ENCODE data around the gene NRXN3.

NRXN3 gene

DNA sequence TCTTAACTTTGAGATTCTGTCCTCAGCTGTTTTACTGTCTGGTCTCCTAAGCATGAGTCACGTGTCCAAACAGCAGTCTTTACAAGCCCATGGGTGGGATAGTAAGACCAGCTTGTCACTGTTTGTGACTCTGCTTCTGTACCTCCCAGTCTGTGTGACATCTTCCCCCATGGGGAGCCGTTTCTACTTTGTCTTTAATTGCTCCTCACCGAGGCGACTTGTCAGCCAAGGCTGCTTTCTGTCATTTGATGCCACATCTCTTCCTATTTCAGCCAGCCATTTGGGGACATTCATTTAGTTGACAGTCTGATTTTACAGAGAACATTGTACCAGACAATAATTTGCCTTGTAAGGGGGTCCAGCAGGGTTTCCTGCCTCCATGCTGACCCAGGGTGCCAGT lies 534.8 kb downstream of the NRXN3 start:
- ChIA-PET POLR2A (no interaction called here), CTCF (no interaction called here)
- Histone ChIP-seq H3K4me3 (ENCODE audit: low read depth, low read length) (no peak overlapping the region), H3K9me3 (ENCODE audit: control insufficient read depth, insufficient read depth, low read depth, low read length) (no peaks in the 10 kb centered on the region), H3K36me3 (ENCODE audit: control insufficient read depth in 2 of 2, insufficient read depth in 1 of 2, low read length in 2 of 2) (no peaks in the 10 kb centered on the region), H3K27ac (ENCODE audit: extremely low read depth, low read depth, low read length) (no peak overlapping the region), H3K4me1 (ENCODE audit: control insufficient read depth, insufficient read depth, low read length) (no peaks in the 10 kb centered on the region)
- TF ChIP-seq ZNF426 (tag by site-specific recombination; IDR thresholded peaks at IDR 0.05) (no peak), WT1 (tag by site-specific recombination; IDR thresholded peaks at IDR 0.05) (no peak), ZNF623 (tag by site-specific recombination; IDR thresholded peaks at IDR 0.05) (no peak), ZNF16 (tag by site-specific recombination; IDR thresholded peaks at IDR 0.05; ENCODE audit: low read depth) (no peak), KLF8 (tag by site-specific recombination; IDR thresholded peaks at IDR 0.05) (no peak), ZNF585B (tag by site-specific recombination; IDR thresholded peaks at IDR 0.05) (no peak), ZBTB21 (tag by site-specific recombination; IDR thresholded peaks at IDR 0.05) (no peak), ZNF768 (tag by site-specific recombination; IDR thresholded peaks at IDR 0.05) (no peak), KLF10 (tag by site-specific recombination; IDR thresholded peaks at IDR 0.05) (no peak), ZFP37 (tag by site-specific recombination; IDR thresholded peaks at IDR 0.05) (no peak), SCRT2 (tag by site-specific recombination; IDR thresholded peaks at IDR 0.05) (no peak)
- TF ChIP-seq, protein P1, sequence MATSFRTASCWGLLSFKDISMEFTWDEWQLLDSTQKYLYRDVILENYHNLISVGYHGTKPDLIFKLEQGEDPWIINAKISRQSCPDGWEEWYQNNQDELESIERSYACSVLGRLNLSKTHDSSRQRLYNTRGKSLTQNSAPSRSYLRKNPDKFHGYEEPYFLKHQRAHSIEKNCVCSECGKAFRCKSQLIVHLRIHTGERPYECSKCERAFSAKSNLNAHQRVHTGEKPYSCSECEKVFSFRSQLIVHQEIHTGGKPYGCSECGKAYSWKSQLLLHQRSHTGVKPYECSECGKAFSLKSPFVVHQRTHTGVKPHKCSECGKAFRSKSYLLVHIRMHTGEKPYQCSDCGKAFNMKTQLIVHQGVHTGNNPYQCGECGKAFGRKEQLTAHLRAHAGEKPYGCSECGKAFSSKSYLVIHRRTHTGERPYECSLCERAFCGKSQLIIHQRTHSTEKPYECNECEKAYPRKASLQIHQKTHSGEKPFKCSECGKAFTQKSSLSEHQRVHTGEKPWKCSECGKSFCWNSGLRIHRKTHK (tag by site-specific recombination; IDR thresholded peaks at IDR 0.05): no peak
- TF ChIP-seq, protein P2, sequence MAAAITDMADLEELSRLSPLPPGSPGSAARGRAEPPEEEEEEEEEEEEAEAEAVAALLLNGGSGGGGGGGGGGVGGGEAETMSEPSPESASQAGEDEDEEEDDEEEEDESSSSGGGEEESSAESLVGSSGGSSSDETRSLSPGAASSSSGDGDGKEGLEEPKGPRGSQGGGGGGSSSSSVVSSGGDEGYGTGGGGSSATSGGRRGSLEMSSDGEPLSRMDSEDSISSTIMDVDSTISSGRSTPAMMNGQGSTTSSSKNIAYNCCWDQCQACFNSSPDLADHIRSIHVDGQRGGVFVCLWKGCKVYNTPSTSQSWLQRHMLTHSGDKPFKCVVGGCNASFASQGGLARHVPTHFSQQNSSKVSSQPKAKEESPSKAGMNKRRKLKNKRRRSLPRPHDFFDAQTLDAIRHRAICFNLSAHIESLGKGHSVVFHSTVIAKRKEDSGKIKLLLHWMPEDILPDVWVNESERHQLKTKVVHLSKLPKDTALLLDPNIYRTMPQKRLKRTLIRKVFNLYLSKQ (tag by site-specific recombination; IDR thresholded peaks at IDR 0.05; ENCODE audit: borderline replicate concordance): no peak
- TF ChIP-seq, protein P3, sequence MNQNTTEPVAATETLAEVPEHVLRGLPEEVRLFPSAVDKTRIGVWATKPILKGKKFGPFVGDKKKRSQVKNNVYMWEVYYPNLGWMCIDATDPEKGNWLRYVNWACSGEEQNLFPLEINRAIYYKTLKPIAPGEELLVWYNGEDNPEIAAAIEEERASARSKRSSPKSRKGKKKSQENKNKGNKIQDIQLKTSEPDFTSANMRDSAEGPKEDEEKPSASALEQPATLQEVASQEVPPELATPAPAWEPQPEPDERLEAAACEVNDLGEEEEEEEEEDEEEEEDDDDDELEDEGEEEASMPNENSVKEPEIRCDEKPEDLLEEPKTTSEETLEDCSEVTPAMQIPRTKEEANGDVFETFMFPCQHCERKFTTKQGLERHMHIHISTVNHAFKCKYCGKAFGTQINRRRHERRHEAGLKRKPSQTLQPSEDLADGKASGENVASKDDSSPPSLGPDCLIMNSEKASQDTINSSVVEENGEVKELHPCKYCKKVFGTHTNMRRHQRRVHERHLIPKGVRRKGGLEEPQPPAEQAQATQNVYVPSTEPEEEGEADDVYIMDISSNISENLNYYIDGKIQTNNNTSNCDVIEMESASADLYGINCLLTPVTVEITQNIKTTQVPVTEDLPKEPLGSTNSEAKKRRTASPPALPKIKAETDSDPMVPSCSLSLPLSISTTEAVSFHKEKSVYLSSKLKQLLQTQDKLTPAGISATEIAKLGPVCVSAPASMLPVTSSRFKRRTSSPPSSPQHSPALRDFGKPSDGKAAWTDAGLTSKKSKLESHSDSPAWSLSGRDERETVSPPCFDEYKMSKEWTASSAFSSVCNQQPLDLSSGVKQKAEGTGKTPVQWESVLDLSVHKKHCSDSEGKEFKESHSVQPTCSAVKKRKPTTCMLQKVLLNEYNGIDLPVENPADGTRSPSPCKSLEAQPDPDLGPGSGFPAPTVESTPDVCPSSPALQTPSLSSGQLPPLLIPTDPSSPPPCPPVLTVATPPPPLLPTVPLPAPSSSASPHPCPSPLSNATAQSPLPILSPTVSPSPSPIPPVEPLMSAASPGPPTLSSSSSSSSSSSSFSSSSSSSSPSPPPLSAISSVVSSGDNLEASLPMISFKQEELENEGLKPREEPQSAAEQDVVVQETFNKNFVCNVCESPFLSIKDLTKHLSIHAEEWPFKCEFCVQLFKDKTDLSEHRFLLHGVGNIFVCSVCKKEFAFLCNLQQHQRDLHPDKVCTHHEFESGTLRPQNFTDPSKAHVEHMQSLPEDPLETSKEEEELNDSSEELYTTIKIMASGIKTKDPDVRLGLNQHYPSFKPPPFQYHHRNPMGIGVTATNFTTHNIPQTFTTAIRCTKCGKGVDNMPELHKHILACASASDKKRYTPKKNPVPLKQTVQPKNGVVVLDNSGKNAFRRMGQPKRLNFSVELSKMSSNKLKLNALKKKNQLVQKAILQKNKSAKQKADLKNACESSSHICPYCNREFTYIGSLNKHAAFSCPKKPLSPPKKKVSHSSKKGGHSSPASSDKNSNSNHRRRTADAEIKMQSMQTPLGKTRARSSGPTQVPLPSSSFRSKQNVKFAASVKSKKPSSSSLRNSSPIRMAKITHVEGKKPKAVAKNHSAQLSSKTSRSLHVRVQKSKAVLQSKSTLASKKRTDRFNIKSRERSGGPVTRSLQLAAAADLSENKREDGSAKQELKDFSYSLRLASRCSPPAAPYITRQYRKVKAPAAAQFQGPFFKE (tag by site-specific recombination; IDR thresholded peaks at IDR 0.05; ENCODE audit: borderline replicate concordance): no peak
- TF ChIP-seq, protein P4, sequence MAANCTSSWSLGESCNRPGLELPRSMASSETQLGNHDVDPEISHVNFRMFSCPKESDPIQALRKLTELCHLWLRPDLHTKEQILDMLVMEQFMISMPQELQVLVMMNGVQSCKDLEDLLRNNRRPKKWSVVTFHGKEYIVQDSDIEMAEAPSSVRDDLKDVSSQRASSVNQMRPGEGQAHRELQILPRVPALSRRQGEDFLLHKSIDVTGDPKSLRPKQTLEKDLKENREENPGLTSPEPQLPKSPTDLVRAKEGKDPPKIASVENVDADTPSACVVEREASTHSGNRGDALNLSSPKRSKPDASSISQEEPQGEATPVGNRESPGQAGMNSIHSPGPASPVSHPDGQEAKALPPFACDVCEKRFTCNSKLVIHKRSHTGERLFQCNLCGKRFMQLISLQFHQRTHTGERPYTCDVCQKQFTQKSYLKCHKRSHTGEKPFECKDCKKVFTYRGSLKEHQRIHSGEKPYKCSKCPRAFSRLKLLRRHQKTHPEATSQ (tag by site-specific recombination; IDR thresholded peaks at IDR 0.05): no peak

DNA sequence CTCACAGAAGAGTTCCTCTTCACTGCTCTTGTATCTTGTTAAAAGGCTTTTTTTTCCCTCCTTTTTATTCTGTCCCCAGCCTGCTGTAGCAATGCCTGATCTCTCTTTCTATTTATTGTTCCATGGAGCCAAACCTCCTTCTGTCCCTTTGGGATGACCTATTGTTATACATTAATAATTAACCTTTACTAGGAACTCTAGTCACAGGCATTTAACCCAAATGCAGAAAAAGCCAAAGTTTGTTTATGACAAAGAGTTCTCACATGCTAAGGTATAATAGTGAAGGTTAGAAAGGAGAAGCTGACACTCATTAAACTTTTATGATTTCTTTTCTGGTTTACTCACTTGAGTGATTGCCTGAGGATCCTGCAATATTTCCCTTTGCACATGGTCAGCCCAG lies 535.8 kb downstream of the NRXN3 start:
- Histone ChIP-seq H3K4me1 (ENCODE audit: control insufficient read depth, insufficient read depth, low read length) (no peaks in the 10 kb centered on the region), H3K36me3 (ENCODE audit: control insufficient read depth in 2 of 2, insufficient read depth in 1 of 2, low read length in 2 of 2) (no peaks in the 10 kb centered on the region), H3K27ac (ENCODE audit: extremely low read depth, low read depth, low read length) (no peak overlapping the region), H3K9me3 (ENCODE audit: control insufficient read depth, insufficient read depth, low read depth, low read length) (no peaks in the 10 kb centered on the region), H3K4me3 (ENCODE audit: low read depth, low read length) (no peak overlapping the region)
- CTCF ChIA-PET: no interaction called here
- POLR2A ChIA-PET: no interaction called here
- TF ChIP-seq ZNF10 (tag by site-specific recombination; IDR thresholded peaks at IDR 0.05) (no peak), ZBTB17 (tag by site-specific recombination; IDR thresholded peaks at IDR 0.05) (no peak), ZNF585B (tag by site-specific recombination; IDR thresholded peaks at IDR 0.05) (no peak), ZEB2 (tag by site-specific recombination; IDR thresholded peaks at IDR 0.05) (no peak), ZNF121 (tag by site-specific recombination; IDR thresholded peaks at IDR 0.05) (no peak), KLF9 (tag by site-specific recombination; IDR thresholded peaks at IDR 0.05; ENCODE audit: low read depth) (no peak), ZNF239 (tag by site-specific recombination; IDR thresholded peaks at IDR 0.05) (no peak), ZNF514 (tag by site-specific recombination; IDR thresholded peaks at IDR 0.05) (no peak), ZNF549 (tag by site-specific recombination; IDR thresholded peaks at IDR 0.05) (no peak)
- TF ChIP-seq, protein P5, sequence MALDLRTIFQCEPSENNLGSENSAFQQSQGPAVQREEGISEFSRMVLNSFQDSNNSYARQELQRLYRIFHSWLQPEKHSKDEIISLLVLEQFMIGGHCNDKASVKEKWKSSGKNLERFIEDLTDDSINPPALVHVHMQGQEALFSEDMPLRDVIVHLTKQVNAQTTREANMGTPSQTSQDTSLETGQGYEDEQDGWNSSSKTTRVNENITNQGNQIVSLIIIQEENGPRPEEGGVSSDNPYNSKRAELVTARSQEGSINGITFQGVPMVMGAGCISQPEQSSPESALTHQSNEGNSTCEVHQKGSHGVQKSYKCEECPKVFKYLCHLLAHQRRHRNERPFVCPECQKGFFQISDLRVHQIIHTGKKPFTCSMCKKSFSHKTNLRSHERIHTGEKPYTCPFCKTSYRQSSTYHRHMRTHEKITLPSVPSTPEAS (tag by site-specific recombination; IDR thresholded peaks at IDR 0.05): no peak
- TF ChIP-seq, protein P1 (tag by site-specific recombination; IDR thresholded peaks at IDR 0.05): no peak
